COLO668 (cell line): Measurements from ENCODE around the gene OR4D1.

Experiments used
- DNase-seq: peaks from one replicate; lab custom pipeline; 2025; ENCODE audit not compliant: unreplicated experiment; lab: John Stamatoyannopoulos, UW

OR4D1 gene

GRCh38 chr17:58192612-58193011 is 44.4 kb downstream of the OR4D1 start, which contains the start of gene EPX:
Gene EPX, plus strand, starts transcription at chr17:58192726. Its CDS starts 121 bp downstream, at chr17:58192847.
- DNase-seq = no peak

GRCh38 chr17:58193641-58194255 is 45.6 kb downstream of the OR4D1 start:
- DNase-seq = no peak

GRCh38 chr17:58195518-58196123 is 47.4 kb downstream of the OR4D1 start:
- DNase-seq = no peak

GRCh38 chr17:58196610-58197009 is 48.4 kb downstream of the OR4D1 start:
- DNase-seq = no peak

- DNase-seq = peak; percentile 48
Measured at GRCh38 chr17:58200024-58200633, 51.9 kb downstream of the OR4D1 start.

- no peak for DNase-seq
Measured at GRCh38 chr17:58202859-58203258, 54.7 kb downstream of the OR4D1 start.

GRCh38 chr17:58204796-58205195 is 56.6 kb downstream of the OR4D1 start:
- DNase-seq = no peak

- no peak for DNase-seq
Measured at GRCh38 chr17:58205936-58206335, 57.8 kb downstream of the OR4D1 start.

- DNase-seq = no peak
Measured at GRCh38 chr17:58207451-58207850, 59.3 kb downstream of the OR4D1 start.

GRCh38 chr17:58208344-58208743 is 60.2 kb downstream of the OR4D1 start:
- DNase-seq = no peak
